SU-DHL-6 (cell line): ENCODE measurements around the gene NOS1.

Source experiments
- H2AFZ ChIP-seq: fragments of 200-600 bp; sonication (generic); 2 replicates; pipeline ENCODE4 v1.6.1; 2014; ENCODE audit warnings: low read depth, mild to moderate bottlenecking, moderate library complexity, mixed read lengths, antibody characterized with exemption, low read length; ENCODE audit not compliant: severe bottlenecking
- H3F3A ChIP-seq: fragments of 200-600 bp; shearing (Covaris generic); 2 replicates; pipeline ENCODE4 v1.6.0; 2016; ENCODE audit warnings: antibody characterized with exemption, mild to moderate bottlenecking; ENCODE audit not compliant: insufficient read depth
- H3K27ac ChIP-seq: fragments of 200-600 bp; sonication (generic); 2 replicates; pipeline ENCODE4 v1.5.1; 2016; ENCODE audit warnings: low read depth, mild to moderate bottlenecking, low read length, moderate library complexity, mixed read lengths
- H3K27me3 ChIP-seq: fragments of 200-600 bp; sonication (generic), shearing (Covaris generic); 2 replicates; pipeline ENCODE4 v1.6.0; 2014; ENCODE audit warnings: mild to moderate bottlenecking, low read length
- H3K36me3 ChIP-seq: fragments of 200-600 bp; sonication (generic); 2 replicates; pipeline ENCODE4 v1.6.1; 2014; ENCODE audit warnings: mild to moderate bottlenecking, low read length, mixed read lengths
- H3K4me2 ChIP-seq: fragments of 300-600, 200-600 bp; shearing (Covaris generic), sonication (generic); 2 replicates; pipeline ENCODE4 v1.6.0; 2014; ENCODE audit warnings: low read length, low read depth, mild to moderate bottlenecking; ENCODE audit not compliant: poor library complexity, severe bottlenecking
- H3K4me3 ChIP-seq: fragments of 200-600 bp; sonication (generic); 2 replicates; pipeline ENCODE4 v1.5.1; 2014; ENCODE audit warnings: antibody characterized with exemption, low read length, mild to moderate bottlenecking, mixed read lengths; ENCODE audit not compliant: insufficient read depth, poor library complexity, severe bottlenecking
- H3K79me2 ChIP-seq: fragments of 200-600 bp; sonication (generic); 2 replicates; pipeline ENCODE4 v1.6.1; 2014; ENCODE audit warnings: mild to moderate bottlenecking, low read length, moderate library complexity; ENCODE audit not compliant: insufficient read depth
- H3K9ac ChIP-seq: fragments of 200-600 bp; sonication (generic); 2 replicates; pipeline ENCODE4 v1.7.0; 2014; ENCODE audit warnings: mild to moderate bottlenecking, low read length
- H3K9me2 ChIP-seq: fragments of 200-600 bp; sonication (generic); replicated peaks from 2 replicates; pipeline ENCODE4 v1.6.1; 2014; ENCODE audit warnings: low read length; ENCODE audit not compliant: insufficient read depth
- H3K9me3 ChIP-seq: fragments of 200-600 bp; sonication (generic); 2 replicates; pipeline ENCODE4 v1.6.1; 2014; ENCODE audit warnings: low read length, mixed read lengths; ENCODE audit not compliant: insufficient read depth
- H4K20me1 ChIP-seq: fragments of 200-600 bp; sonication (generic); 2 replicates; pipeline ENCODE4 v1.6.1; 2014; ENCODE audit warnings: low read depth, mild to moderate bottlenecking, antibody characterized with exemption, low read length, moderate library complexity, mixed read lengths
- EZH2phosphoT487 ChIP-seq: fragments of 200-600 bp; sonication (generic), shearing (Covaris generic); conservative IDR thresholded peaks from 2 replicates; pipeline ENCODE4 v1.6.1; 2018; ENCODE audit warnings: mild to moderate bottlenecking, antibody characterized with exemption, low read length, moderate library complexity, mixed read lengths
- TF ChIP-seq, protein P1 (sequence below): fragments of 200-600 bp; sonication (generic); IDR thresholded peaks from one replicate; pipeline ENCODE4 v1.5.1; 2017; ENCODE audit warnings: antibody characterized with exemption, mild to moderate bottlenecking, low read length, moderate library complexity; ENCODE audit not compliant: insufficient read depth, poor library complexity, severe bottlenecking

Gene NOS1

DNA sequence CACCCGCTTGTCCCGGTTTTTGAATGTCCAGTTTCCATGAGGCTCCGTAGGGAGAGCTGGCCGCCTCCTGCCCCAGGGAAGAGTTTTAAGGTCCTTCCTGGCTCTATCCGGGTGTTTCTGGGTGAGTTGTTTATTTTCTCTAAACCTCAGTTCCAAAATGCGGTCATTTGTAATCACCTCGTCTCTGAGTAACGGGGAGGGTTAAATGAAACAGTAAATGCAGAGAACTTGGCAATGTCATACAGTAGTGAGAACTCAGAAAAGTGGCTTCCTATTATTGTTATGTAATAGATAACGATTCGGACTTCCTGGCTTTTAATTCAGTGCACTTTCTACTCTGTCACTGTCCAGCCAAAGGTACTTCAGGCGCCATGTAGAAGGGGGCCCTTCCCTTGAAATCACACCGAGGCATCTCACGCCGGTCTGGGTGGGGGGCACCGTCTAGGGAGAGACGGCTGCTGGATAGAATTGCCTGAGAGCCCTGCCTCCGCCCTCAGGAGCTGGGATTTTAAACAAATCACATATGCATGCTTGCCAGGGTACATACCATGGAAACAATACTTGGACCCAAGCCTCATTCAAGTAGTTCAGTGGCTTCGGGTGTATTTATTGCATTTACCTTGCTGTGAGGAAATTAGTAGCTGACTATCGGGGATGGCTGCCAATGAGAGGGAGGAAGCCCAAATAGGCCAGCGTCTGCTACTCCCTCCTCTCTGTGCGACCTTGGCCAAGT, 26.4 kb downstream of the NOS1 start:
- Histone ChIP-seq H3K79me2 (no peaks in the 10 kb centered on the region), H3F3A (no peaks in the 10 kb centered on the region), H3K4me2 (no peak overlapping the region), H3K27me3 (no peaks in the 10 kb centered on the region), H3K9me3 (no peaks in the 10 kb centered on the region), H3K36me3 (no peaks in the 10 kb centered on the region), H3K9me2 (no peaks in the 10 kb centered on the region), H2AFZ (no peak overlapping the region), H3K27ac (no peak overlapping the region), H4K20me1 (no peaks in the 10 kb centered on the region), H3K4me3 (no peak overlapping the region), H3K9ac (no peak overlapping the region)
- TF ChIP-seq EZH2phosphoT487 = no peak
- TF ChIP-seq, protein P1, sequence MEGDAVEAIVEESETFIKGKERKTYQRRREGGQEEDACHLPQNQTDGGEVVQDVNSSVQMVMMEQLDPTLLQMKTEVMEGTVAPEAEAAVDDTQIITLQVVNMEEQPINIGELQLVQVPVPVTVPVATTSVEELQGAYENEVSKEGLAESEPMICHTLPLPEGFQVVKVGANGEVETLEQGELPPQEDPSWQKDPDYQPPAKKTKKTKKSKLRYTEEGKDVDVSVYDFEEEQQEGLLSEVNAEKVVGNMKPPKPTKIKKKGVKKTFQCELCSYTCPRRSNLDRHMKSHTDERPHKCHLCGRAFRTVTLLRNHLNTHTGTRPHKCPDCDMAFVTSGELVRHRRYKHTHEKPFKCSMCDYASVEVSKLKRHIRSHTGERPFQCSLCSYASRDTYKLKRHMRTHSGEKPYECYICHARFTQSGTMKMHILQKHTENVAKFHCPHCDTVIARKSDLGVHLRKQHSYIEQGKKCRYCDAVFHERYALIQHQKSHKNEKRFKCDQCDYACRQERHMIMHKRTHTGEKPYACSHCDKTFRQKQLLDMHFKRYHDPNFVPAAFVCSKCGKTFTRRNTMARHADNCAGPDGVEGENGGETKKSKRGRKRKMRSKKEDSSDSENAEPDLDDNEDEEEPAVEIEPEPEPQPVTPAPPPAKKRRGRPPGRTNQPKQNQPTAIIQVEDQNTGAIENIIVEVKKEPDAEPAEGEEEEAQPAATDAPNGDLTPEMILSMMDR = no peak

DNA sequence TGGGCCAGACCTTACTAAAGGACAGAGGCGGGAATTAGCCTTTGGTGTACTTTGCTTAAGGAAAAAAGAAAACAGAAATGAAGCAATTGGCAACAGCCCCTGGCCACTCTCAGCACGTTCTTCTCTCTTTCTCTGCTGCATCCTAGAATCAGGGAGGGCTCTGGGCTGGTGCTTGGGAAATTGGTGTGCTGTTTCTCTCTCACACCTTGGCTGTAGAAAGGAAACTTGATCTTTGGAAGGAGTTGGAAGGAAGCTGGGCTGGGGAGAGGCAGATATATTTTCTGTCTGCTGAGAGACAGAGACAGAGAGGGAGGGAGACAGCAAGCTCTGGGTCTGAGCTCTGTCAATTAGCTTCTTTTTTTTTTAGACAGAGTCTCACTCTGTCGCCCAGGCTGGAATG, 27.4 kb downstream of the NOS1 start:
- H3K36me3 ChIP-seq = no peaks in the 10 kb centered on the region
- H3K27ac ChIP-seq = no peak overlapping the region
- no peaks in the 10 kb centered on the region for H3K9me2 ChIP-seq
- no peak overlapping the region for H2AFZ ChIP-seq
- no peaks in the 10 kb centered on the region for H3F3A ChIP-seq
- H3K9ac ChIP-seq = no peak overlapping the region
- no peaks in the 10 kb centered on the region for H4K20me1 ChIP-seq
- no peaks in the 10 kb centered on the region for H3K27me3 ChIP-seq
- no peaks in the 10 kb centered on the region for H3K79me2 ChIP-seq
- H3K9me3 ChIP-seq = no peaks in the 10 kb centered on the region
- no peak overlapping the region for H3K4me2 ChIP-seq
- no peak overlapping the region for H3K4me3 ChIP-seq
- TF ChIP-seq EZH2phosphoT487 = no peak
- TF ChIP-seq, protein P1 = no peak

DNA sequence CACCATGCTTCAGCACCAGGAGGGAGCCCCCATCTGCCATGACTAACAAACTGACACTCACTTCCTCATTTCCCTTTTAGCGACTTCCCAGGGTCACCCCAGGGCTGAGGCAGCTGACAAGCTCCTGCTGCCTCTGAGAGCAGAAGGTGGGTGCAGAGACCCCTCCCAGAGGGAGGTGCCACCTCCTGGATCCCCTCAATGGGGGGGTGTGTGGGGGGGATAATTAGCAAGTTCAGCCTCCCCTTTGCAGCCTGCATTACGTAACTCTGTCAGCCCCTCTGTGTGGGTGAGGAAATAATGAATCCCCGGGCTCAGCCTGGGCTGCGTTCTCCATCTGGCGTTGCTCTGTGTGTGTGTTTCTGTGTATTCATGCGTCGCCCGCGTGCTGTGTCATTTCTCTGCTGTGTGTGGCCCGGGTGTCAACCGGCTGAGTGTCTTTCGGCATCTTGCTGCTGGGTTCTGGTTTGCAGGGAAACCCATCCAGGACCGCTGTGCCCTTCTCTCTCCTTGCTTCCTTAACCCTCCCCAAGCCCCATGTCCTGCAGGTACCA, 28.0 kb downstream of the NOS1 start:
- H3K27ac ChIP-seq = no peak overlapping the region
- H3K9me3 ChIP-seq = no peaks in the 10 kb centered on the region
- H3K9ac ChIP-seq = no peak overlapping the region
- no peaks in the 10 kb centered on the region for H3K79me2 ChIP-seq
- no peak overlapping the region for H2AFZ ChIP-seq
- TF ChIP-seq, protein P1 = no peak
- TF ChIP-seq EZH2phosphoT487 = no peak
- no peaks in the 10 kb centered on the region for H3K36me3 ChIP-seq
- no peaks in the 10 kb centered on the region for H4K20me1 ChIP-seq
- no peak overlapping the region for H3K4me3 ChIP-seq
- no peaks in the 10 kb centered on the region for H3K9me2 ChIP-seq
- H3K4me2 ChIP-seq = no peak overlapping the region
- no peaks in the 10 kb centered on the region for H3F3A ChIP-seq
- H3K27me3 ChIP-seq = no peaks in the 10 kb centered on the region
